Caki2 (cell line): ENCODE results near the gene FAM131A. TPM values are rescaled to one million over a fixed set of nuclear protein-coding genes. Genes with fewer than 3 reads are reported as not detected.

Source experiments
- DNase-seq: peaks from one replicate; pipeline ENCODE4 v3.0.0-alpha.2; 2015; ENCODE audit warnings: low read depth
- in situ Hi-C: cut with HindIII; loops from 2 replicates; pipeline ENCODE4 v1.10.0; 2016; ENCODE audit warnings: low sequenced_read_pairs, low pct_unique_long_range_greater_than_20kb, mixed read lengths
- total RNA-seq: library from RNA; depleted of rRNA; stranded (reverse); fragments of >200 nt; shearing (Covaris generic); gene quantifications from 2 replicates; pipeline ENCODE4 v1.2.3, GENCODE V29; 2014; ENCODE audit warnings: low replicate concordance

Gene FAM131A
- total RNA-seq, 1 experiment from 2014 or later: 33.4 TPM

GRCh38 chr3:184351511-184352148, 14.2 kb downstream of the FAM131A start:
- DNase-seq: no peak
- in situ Hi-C loops: loop anchor here (25.0 kb wide), 1 partner anchor 186 kb away; no protein-coding TSS in a partner anchor

GRCh38 chr3:184352149-184352785, 14.9 kb downstream of the FAM131A start:
- DNase-seq: no peak
- in situ Hi-C loops: loop anchor here (25.0 kb wide), 1 partner anchor 185 kb away; no protein-coding TSS in a partner anchor

GRCh38 chr3:184352897-184353545, 15.6 kb downstream of the FAM131A start:
- in situ Hi-C loops: loop anchor here (25.0 kb wide), 1 partner anchor 184 kb away; no protein-coding TSS in a partner anchor
- no peak for DNase-seq

- DNase-seq: no peak
- in situ Hi-C loops: loop anchor here (25.0 kb wide), 1 partner anchor 184 kb away; no protein-coding TSS in a partner anchor
Observed at GRCh38 chr3:184353546-184353941, 16.1 kb downstream of the FAM131A start.

GRCh38 chr3:184354121-184354728, 16.8 kb downstream of the FAM131A start:
- in situ Hi-C loops: loop anchor here (25.0 kb wide), 1 partner anchor 183 kb away; no protein-coding TSS in a partner anchor
- DNase-seq: no peak

- in situ Hi-C loops: loop anchor here (25.0 kb wide), 1 partner anchor 183 kb away; no protein-coding TSS in a partner anchor
- DNase-seq: no peak
Observed at GRCh38 chr3:184354754-184355153, 17.4 kb downstream of the FAM131A start.

GRCh38 chr3:184355261-184356040, 18.1 kb downstream of the FAM131A start:
- in situ Hi-C loops: loop anchor here (25.0 kb wide), 1 partner anchor 182 kb away; no protein-coding TSS in a partner anchor
- DNase-seq: no peak

- in situ Hi-C loops: loop anchor here (25.0 kb wide), 1 partner anchor 180 kb away; no protein-coding TSS in a partner anchor
- no peak for DNase-seq
Observed at GRCh38 chr3:184357248-184358123, 20.1 kb downstream of the FAM131A start.

DNA sequence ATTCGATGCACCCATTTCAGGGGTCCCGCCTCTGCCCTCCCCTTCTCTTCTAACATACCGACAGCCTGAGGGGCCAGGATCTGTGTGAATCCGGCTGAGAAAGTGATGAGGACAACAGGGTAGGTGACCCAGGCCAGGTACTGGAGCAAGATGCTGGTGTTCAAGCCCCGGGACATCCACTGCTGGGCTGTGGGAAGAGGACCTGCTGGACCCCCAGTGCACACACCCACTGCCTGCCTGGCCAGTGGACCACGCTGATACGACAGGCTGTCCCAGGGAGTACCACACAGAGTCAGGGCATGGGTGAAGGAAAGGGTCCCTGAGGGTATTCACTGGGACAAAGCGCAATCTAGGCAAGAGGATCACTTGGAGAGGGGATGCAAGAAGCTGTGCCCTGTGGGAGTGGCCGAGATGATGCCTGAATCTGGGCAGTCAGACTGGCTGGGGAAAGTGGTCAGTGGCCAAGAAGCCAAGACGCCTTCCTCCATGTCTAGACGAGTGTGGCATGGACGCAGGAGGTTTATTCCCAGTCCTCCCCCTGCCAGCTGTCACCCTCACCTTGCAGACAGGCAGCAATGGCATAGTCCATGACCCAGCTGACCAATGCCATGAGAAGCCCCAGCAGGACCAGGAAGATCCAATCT, 20.8 kb downstream of the FAM131A start:
- DNase-seq: no peak
- in situ Hi-C loops: loop anchor here (25.0 kb wide), 1 partner anchor 179 kb away; no protein-coding TSS in a partner anchor

GRCh38 chr3:184358921-184359350, 21.5 kb downstream of the FAM131A start:
- in situ Hi-C loops: loop anchor here (25.0 kb wide), 1 partner anchor 178 kb away; no protein-coding TSS in a partner anchor
- DNase-seq: no peak

- DNase-seq: no peak
- in situ Hi-C loops: loop anchor here (25.0 kb wide), 1 partner anchor 178 kb away; no protein-coding TSS in a partner anchor
Observed at GRCh38 chr3:184359610-184360009, 22.2 kb downstream of the FAM131A start.

DNA sequence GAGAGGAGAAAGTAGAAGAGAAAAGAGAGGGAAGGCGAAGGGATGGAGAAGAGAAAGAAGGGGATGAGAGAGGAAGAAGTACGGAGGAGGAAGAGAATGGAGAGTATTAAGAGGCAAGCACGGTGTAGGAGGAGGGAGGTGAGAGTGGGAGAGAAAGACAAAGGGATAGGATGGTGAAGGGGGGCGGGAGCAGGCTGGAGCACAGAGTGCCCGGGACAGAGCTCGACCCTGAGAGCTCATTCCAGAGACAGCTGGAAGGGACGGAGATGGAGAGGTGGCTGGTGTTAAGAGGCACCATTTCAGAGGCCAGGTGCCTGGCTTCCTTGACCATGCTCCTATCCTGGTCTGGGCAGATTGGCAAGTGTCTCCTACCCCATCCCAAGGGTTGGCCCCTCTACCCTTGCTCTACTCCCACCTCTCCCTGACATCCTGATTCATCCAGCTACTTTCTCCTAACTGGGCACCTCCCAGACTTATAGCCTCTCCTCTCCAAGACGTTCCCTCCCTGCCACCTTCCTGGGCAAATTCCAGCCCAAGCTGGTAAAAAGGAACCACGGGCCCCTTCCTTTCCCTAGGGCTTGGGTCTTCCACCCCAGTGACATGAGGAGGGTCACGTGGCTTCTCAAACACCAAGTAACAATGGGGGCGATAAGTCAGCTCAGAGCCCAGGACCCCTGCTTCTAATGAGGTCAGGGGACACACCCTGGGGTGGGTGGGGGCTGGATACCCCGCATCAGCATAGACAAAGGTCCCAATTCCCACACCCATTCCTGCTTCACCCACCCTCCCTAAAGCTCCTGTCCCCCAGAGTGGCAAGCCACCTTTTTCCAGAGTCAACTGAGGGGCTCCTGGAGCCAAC, 22.9 kb downstream of the FAM131A start:
- in situ Hi-C loops: loop anchor here (25.0 kb wide), 1 partner anchor 177 kb away; no protein-coding TSS in a partner anchor
- no peak for DNase-seq

GRCh38 chr3:184360929-184361531, 23.6 kb downstream of the FAM131A start:
- in situ Hi-C loops: loop anchor here (25.0 kb wide), 1 partner anchor 176 kb away; no protein-coding TSS in a partner anchor
- no peak for DNase-seq

DNA sequence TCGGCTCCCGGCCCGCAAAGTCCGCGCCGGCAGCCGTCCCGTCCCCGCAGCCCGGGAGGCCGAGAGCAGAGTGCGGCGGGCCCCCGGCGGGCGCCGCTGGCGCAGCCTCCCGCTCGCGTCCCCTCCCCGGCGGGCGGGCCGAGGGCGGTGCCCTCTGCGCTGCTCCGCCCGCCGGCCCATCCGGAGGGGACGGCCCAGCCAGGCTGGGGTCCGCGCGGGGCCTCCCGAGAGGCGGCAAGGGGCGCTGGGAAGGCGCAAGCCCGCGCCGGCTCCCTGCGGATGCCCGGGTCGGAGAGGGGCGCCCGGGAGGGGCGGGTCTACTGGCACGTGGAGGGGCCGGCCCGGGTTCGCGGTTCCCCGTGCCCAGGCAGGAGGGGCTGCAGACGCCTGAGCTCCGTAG, 24.1 kb downstream of the FAM131A start, which contains the start of the genes CLCN2 and POLR2H:
CLCN2 (minus strand) TSS at position 74 of the 400 bp plus-strand sequence. CDS start 126 bp downstream, outside the sequence.
POLR2H (plus strand) TSS at position 179 of the 400 bp plus-strand sequence. CDS start 1,783 bp downstream, outside the sequence.
- in situ Hi-C loops: loop anchor here (25.0 kb wide), 1 partner anchor 176 kb away; no protein-coding TSS in a partner anchor

More for the DNA sequence above, 24.1 kb downstream of the FAM131A start, which contains the start of the genes CLCN2 and POLR2H:
- DNase-seq: peak; percentile 78
